GM19463 (cell line): ENCODE measurements around the gene FOS.
"Not testable (repeated sequence)": the region's sequence is repeated elsewhere in the genome, so short reads cannot be mapped to it uniquely, and the experiment has no call there.

Experiments used
- ATAC-seq: cut with Tn5 transposase; IDR thresholded peaks from one replicate; pipeline ENCODE4 v1.9.1; 2021; ENCODE audit warnings: mild to moderate bottlenecking, moderate library complexity; ENCODE audit not compliant: unreplicated experiment

FOS gene

DNA sequence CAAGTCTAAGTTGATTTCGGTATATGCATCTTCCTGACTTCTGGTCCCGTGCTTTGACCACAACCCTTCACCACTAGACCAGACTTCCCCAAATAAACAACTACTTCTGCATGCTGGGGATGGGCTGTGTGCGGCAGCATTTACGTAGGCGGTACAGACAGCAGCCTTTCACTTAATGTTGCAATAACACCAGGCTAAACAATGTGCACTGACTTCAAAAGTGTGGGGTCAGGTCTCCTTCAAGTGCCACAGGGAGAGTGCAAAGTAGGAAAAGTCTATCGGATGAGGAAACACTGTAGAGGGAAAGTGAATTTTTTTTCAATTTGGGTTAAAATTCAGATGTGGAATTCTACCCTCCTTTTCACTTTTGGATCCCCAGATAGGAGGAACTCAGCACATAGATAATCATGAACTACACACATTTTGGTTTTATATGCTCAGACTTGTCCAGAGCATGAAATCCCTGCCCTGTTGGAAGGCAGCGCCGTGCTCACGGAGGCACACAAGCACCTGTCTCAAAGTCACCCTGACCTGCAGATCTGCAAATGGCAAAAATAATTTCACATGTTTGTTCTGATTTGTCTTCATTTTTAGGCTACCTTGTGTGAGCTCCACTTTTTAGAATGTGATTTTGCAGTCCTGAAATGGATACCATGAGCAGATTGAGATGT is 3.6 kb upstream of the FOS start:
- no peak for ATAC-seq

- no peak for ATAC-seq
Measured at GRCh38 chr14:75275598-75275997, 3.0 kb upstream of the FOS start.

DNA sequence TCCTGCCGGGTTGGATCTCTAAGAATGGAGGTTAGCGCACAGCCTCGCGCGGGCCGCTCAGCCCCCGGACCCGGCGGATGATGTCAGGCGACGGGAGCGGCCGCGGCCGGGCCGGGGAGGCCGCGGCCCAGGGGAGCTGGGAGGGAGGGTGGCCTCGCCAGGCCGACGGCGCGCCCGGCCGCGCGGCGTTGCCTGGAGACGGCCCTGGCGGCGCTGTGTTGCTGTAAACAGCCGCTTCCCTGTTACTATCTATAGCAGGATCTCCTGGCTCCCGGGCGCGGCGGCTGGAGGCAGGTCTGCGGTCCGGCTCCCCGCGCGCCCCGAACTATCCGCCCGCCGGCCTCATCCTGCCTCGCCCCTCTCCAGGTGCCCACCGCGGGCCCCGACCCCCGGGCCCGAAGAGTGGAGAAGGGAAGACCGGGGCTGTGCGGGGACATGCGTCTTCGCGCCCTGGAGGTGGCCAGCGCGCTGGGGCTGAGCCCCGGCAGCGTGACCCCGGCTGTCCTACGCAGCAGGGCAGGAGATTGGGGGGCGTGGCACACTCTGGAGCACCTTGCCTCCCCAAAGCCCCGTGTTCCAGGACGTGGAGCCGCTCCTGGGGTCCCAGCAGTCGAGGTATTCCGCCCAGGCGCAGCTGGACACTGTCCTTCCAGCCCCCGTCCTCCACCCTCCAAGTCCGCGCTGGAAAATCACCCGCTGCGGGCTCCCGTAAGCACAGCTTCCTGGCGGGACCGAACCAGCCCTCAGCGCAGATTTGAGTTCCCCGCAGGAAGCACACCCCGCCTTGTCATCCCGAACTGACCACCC is 1.4 kb upstream of the FOS start:
- ATAC-seq, result no peak

DNA sequence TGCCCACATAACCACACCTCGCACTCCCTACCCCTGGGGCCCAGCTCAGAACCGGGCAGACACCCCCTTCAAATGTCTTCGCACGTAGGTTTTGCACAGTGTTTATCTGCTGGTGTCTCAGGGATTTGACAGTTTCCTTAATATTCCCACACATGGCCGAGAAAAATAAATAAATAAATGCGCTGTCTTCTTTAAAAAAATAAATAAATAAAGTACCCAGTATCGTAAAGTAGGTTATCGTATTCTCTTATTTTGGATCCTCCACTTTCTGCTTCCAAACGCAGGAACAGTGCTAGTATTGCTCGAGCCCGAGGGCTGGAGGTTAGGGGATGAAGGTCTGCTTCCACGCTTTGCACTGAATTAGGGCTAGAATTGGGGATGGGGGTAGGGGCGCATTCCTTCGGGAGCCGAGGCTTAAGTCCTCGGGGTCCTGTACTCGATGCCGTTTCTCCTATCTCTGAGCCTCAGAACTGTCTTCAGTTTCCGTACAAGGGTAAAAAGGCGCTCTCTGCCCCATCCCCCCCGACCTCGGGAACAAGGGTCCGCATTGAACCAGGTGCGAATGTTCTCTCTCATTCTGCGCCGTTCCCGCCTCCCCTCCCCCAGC is 710 bp upstream of the FOS start:
- ATAC-seq, result no peak

DNA sequence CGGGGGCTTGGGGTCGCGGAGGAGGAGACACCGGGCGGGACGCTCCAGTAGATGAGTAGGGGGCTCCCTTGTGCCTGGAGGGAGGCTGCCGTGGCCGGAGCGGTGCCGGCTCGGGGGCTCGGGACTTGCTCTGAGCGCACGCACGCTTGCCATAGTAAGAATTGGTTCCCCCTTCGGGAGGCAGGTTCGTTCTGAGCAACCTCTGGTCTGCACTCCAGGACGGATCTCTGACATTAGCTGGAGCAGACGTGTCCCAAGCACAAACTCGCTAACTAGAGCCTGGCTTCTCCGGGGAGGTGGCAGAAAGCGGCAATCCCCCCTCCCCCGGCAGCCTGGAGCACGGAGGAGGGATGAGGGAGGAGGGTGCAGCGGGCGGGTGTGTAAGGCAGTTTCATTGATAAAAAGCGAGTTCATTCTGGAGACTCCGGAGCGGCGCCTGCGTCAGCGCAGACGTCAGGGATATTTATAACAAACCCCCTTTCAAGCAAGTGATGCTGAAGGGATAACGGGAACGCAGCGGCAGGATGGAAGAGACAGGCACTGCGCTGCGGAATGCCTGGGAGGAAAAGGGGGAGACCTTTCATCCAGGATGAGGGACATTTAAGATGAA is 630 bp downstream of the FOS start:
- ATAC-seq, result no peak

DNA sequence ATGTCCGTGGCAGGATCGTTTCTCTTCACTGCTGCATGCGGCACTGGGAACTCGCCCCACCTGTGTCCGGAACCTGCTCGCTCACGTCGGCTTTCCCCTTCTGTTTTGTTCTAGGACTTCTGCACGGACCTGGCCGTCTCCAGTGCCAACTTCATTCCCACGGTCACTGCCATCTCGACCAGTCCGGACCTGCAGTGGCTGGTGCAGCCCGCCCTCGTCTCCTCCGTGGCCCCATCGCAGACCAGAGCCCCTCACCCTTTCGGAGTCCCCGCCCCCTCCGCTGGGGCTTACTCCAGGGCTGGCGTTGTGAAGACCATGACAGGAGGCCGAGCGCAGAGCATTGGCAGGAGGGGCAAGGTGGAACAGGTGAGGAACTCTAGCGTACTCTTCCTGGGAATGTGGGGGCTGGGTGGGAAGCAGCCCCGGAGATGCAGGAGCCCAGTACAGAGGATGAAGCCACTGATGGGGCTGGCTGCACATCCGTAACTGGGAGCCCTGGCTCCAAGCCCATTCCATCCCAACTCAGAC is 1.2 kb downstream of the FOS start:
- no peak for ATAC-seq

- ATAC-seq, result no peak
Measured at GRCh38 chr14:75280291-75280830, 1.7 kb downstream of the FOS start.

- ATAC-seq, result no peak
Measured at GRCh38 chr14:75280831-75281653, 2.4 kb downstream of the FOS start.

GRCh38 chr14:75281654-75282019 is 3.0 kb downstream of the FOS start:
- ATAC-seq, result no peak

DNA sequence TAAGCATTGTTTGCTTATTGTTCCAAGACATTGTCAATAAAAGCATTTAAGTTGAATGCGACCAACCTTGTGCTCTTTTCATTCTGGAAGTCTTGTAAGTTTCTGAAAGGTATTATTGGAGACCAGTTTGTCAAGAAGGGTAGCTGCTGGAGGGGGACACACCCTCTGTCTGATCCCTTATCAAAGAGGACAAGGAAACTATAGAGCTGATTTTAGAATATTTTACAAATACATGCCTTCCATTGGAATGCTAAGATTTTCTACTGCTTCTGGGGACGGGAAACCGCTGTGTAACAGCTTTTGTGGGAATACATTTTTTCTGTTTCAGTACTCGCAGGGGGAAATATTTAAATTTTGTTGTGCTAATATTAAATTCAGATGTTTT is 3.5 kb downstream of the FOS start:
- no peak for ATAC-seq

- not testable (repeated sequence) for ATAC-seq
Measured at GRCh38 chr14:75282555-75283161, 4.0 kb downstream of the FOS start.

DNA sequence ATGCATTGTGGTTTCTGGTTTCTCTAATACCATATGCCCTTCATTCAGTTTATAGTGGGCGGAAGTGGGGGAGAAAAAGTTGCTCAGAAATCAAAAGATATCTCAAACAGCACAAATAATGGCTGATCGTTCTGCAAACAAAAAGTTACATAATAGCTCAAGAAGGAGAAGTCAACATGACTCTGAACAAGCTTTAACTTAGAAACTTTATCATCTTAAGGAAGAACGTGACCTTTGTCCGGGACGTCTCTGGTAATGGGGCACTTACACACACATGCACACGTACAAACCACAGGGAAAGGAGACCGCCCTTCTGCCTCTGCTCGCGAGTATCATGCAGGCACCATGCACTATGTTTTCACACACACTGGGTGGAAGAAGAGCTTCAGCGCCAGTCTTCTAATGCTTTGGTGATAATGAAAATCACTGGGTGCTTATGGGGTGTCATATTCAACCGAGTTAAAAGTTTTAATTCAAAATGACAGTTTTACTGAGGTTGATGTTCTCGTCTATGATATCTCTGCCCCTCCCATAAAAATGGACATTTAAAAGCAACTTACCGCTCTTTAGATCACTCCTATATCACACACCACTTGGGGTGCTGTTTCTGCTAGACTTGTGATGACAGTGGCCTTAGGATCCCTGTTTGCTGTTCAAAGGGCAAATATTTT is 4.7 kb downstream of the FOS start:
- ATAC-seq, result no peak

DNA sequence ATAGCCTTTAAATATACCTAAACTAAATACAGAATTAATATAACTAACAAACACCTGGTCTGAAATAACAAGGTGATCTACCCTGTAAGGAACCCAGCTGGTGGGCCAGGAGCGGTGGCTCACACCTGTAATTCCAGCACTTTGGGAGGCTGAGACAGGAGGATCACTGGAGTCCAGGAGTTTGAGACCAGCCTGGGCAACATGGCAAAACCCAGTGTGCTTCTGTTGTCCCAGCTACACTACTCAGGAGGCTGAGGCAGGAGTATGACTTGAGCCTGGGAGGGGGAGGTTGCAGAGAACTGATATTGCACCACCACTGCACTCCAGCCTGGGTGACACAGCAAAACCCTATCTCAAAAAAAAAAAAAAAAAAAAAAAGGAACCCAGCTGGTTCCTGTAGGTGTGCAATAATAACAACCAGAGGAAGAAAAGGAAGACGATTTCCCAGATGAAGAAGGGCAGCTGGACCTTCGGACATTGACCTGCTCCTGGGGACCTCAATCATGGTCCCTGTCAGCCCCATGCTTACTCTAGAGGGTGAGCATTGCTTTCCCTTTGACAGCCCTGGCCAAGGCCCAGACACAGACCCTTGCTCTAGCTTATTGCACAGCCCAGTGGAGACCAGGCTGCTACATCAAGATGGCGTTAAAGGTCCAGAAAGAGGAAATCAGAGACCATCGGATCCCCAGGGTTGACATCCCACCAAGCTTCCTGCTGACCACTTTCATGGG is 5.4 kb downstream of the FOS start:
- no peak for ATAC-seq

DNA sequence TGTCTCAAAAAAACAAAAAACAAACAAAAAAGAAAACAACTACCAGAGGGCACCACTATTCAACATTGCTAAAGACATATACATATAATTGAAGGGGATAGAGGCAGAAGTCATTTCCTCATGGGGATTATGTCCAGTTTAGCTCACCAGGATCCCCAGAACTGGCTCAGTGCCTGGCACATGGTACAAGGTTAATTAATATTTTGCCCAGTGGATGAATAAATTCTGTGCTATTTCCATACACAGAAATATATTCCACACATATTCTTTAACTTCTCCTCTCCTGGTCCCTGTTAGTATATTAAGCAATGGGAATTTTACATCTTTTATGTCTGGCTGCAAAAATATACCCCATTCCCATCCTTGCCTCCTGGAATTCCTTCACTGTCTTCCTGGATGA is 6.7 kb downstream of the FOS start:
- no peak for ATAC-seq

- ATAC-seq, result no peak
Measured at GRCh38 chr14:75286313-75286712, 7.7 kb downstream of the FOS start.

- no peak for ATAC-seq
Measured at GRCh38 chr14:75289840-75290388, 11.3 kb downstream of the FOS start.

- no peak for ATAC-seq
Measured at GRCh38 chr14:75290851-75291250, 12.2 kb downstream of the FOS start.

- ATAC-seq, result no peak
Measured at GRCh38 chr14:75291331-75291730, 12.7 kb downstream of the FOS start.
